Measurements from ENCODE around the gene NHEJ1. TPM values are rescaled to one million over a fixed set of nuclear protein-coding genes. Genes with fewer than 3 reads are reported as not detected.
A peak's percentile ranks its signal among the peaks of the same experiment; 100 is the strongest.

The NHEJ1 gene
- total RNA-seq, 1 experiment from 2014 or later, result 24.7 TPM

DNA sequence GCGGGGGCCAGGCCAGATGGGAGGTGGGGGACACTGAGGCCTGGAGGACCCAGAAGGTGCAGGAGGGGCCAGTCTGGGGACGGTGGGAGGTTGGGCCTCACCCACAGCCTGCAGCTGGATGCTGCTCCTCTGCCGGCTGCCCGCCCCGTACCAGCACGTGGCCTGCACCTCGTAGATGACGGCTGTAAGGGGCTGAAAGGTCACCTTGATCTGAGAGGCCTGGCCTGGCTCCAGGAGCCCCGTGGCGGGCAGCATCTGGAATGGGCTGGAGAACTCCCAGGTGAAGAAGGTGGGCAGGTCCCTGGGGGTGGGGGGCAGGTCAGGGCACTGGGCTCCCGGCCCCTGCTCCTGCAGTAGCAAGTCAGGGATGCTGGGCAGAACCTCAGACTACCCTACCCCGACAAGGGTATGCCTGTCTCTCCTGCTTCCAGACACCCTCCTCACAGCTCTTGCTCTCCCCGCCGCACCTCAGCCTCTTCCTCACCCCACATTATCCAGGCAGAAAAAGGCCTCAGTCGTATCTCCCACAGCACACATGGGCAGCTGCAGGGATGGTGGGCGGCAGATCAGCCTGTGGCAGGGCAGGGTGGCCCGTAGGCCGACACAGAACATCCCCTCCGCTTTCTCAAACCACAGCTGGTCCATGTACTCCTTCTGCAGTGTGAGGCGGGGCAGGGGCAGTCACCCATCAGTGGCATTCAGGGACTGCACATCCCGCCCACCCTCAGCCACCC lies 129.4 kb downstream of the NHEJ1 start:
- no peak for DNase-seq (ENCODE audit: low spot score)

DNA sequence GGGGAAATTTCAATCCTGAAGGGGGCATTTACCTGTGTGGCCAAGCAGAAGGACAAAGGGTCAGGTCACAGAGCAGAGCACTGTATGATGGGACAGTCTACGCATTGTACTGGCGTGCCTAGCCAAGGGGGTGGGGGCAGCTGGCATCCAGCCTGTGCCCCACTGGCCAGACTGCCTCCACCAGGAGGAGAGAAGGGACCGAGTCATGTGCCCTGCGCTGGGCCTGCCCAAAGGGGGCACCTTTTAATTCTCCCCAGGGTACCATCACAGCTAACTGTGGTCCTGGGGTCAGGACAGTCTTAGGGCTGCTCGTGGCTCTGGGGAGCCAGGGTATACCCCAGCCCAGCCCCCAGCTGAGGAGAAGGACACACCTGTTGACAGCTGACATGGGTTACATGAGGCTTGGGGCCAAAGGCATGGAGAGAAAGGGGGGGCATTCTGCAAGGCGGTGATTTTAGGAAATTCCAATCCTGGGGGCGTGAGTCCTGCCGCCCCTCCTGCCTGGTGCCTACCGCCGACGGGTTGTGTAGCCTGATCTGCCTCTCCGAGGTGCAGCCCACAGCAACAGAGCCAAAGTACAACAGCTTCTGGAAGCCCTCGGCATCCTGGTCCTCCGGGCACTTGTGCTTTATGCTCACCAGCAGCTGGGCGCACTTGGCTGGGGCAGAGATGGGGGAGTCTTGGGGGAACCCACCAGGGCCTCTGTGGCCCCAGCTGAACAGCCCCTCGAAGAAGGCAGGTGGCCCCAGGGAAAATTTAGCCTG lies 130.3 kb downstream of the NHEJ1 start:
- no peak for DNase-seq (ENCODE audit: low spot score)

DNA sequence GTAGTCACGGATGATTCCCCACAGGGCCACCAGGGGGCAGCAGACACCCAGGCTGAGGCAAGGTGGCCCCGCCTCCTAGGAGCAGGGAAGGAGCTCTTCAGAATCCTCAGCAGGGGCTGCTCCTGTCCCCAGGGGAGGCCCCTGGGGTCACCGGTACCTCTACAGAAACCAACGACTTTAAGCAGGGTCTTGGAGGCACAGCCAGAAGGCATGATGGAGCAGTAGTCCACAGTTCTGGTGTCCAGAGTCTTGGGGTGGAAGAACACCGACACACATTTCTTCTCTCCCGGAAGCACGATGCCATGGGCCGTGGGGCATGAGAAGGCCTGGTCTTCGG lies 130.8 kb downstream of the NHEJ1 start:
- peak; percentile 90 for DNase-seq (ENCODE audit: low spot score)

DNA sequence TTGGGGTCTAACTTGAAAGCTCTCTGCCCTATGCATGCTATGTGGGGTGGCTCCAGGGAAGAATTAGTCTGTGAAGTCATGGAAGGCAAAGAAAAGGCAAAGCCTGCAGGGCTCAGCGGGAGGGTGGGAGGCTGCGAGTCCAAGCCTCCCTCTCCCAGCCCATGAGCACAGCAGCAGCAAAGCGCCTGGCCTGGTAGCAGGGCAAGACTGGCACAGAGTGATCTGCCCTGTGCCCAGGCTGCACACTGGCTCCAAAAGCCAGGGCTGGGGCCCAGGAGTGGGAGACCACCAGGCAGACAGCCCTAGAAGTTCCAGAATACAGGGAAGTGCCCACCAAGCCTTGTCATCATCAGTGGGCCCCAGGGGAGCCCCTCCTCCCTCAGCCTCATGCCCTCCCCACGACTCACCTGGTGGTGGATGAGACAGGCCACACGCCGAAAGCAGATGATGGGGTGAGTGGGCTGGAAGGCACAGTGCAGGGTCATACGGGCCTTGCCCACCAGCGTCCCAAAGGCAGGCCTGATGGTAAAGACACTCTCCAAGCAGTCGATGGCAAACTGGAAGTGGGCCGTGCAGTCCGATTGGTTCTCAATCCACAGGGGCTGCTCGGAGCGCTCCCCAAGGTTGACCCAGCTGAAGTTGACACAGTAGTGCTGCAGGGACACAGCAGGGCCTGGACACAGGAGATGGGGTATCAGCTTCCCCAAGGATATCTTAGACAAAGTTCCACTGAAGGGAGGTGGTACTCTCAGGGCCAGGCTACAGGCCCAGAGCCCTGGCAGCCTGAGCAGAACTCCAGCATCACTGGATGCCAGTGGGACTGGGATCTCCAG lies 131.4 kb downstream of the NHEJ1 start:
- DNase-seq (ENCODE audit: low spot score), result no peak

DNA sequence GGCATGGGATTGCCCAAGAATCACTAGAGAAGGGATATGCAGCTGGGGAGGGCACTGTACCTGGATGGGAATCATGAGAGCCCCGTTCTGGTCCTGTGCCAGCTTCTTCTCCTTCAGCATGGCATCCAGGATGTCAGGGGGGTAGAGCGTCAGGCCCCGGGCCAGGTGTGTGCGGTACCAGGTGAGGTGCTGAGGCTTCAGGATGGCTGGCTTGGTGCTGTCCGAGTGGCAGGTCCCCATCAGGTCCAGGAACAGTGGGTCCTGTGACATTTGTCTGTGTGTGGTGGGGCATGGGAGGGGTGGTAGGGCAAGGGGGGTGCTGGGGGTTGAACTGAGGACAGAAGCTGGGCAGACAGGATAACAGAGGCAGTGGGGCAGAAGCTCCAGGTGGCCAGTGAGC lies 132.5 kb downstream of the NHEJ1 start:
- no peak for DNase-seq (ENCODE audit: low spot score)

DNA sequence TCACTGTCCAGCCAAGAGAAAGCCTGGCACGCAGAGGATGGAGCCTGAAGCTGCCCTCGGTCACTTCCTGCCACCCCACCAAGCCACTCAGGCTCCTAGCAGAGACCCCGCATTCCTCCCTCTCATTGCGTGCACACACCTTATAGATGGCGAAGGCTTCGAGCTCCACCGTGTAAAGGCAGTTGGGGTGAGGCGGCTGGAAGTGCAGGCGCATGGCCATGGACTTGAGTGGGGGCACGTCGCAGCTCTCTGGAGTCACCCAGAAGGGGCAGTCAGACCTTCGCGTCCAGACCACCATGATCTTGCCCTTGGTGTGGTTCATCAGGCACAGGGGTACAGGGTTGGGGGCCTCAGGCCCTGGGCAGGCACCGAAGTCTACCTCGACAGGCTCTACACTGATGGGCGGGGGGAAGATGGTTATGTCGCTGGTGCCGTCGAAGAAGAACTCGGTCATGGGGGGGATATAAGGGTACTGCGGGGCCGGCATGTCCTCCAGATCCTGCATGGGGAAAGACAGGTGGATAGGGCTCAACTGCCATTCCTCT lies 133.0 kb downstream of the NHEJ1 start:
- DNase-seq (ENCODE audit: low spot score), result no peak

DNA sequence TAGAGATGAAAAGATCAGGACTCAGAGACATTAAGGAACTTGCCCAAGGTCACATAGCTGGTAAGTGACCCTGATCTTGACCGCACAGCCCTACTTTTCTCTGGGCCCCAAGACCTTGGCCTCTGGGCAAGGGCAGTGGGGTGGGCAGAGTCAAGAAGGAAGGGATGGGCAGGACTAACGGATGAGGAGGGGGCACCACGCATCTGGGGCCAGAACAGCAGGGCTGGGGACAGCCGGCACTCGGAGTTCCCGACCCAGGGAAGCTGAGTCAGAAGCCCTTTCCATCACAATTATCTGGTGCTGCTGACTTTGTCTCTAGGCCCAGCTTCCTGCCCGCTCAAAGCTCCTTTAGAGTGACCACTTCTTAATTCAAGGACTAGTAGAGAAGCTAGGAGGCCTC lies 133.7 kb downstream of the NHEJ1 start:
- no peak for DNase-seq (ENCODE audit: low spot score)

DNA sequence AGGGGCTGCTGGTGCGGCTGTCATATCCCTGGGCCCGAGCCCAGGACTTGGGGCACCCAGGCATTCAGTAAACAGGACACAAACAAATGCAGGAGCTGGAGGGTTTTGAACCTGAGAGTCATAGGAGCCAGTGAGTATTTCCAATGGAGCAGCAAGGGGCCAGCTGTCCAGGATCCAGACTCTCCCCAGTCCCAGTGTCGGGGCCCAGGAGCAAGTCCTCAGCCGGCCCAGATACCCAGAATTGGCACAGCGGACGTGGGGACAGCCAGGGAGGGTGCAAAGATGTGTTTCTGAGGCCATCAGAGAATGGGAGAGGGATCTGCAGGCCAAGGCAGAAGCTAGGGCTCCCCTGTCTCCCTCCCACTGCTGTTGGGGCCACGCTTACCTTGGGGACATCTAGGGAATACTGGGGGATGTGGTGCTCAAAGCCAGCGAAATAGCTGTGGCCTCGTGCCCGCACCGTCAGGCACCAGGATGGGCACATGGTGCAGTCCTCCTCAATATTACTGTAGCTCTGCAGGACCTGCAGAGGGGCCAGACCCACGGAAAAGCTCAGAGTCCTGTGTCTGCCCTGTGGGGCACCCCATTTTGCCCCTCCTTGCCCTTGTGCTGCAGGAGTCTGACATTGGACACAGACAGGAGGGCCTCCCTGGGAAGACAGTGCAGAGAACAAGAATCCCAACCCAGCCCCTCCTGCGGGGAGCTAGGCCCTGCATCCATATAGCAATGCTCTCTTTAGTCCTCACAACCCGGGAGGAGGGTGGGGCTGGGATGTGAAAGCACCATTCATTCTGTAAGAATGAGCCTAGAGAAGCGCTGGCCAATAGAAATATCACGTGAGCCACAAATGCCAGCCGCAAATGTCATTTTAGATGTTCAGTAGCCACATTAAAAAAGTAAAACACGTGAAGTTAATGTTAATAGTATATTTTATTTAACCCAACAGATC lies 134.7 kb downstream of the NHEJ1 start:
- DNase-seq (ENCODE audit: low spot score), result no peak

Small RNA genes within 50 kb of the gene (small RNA-seq; reads per million reads assigned to genes)
- gene MIR3131, result not detected
- gene RN7SL764P, result not detected

Other genes starting within 250 kb of the NHEJ1 start
- gene CDK5R2, start 201.1 kb downstream of the NHEJ1 start, total RNA-seq (2014; rRNA removed; shearing (Covaris generic)), result not detected in 2 replicates
- not detected in 2 replicates for gene FEV, start 175.6 kb downstream of the NHEJ1 start, total RNA-seq (2014; rRNA removed; shearing (Covaris generic))
- gene CRYBA2, start 167.4 kb downstream of the NHEJ1 start, total RNA-seq (2014; rRNA removed; shearing (Covaris generic)), result not detected in 2 replicates
- not detected in 2 replicates for gene CFAP65, start 119.3 kb downstream of the NHEJ1 start, total RNA-seq (2014; rRNA removed; shearing (Covaris generic))
- 12.3 and 13.4 TPM in 2 replicates for gene IHH, start 99.9 kb downstream of the NHEJ1 start, total RNA-seq (2014; rRNA removed; shearing (Covaris generic))
- gene SLC23A3, start 9.2 kb upstream of the NHEJ1 start, total RNA-seq (2014; rRNA removed; shearing (Covaris generic)), result 5.9 and 9.9 TPM in 2 replicates
- 49.8 and 53.0 TPM in 2 replicates for gene CNPPD1, start 16.1 kb upstream of the NHEJ1 start, total RNA-seq (2014; rRNA removed; shearing (Covaris generic))
- 78.5 and 83.9 TPM in 2 replicates for gene RETREG2, start 17.5 kb upstream of the NHEJ1 start, total RNA-seq (2014; rRNA removed; shearing (Covaris generic))
- gene ZFAND2B, start 46.0 kb upstream of the NHEJ1 start, total RNA-seq (2014; rRNA removed; shearing (Covaris generic)), result 104 and 116 TPM in 2 replicates
- 33.6 and 39.9 TPM in 2 replicates for gene ABCB6, start 58.1 kb upstream of the NHEJ1 start, total RNA-seq (2014; rRNA removed; shearing (Covaris generic))
- 93.7 and 107 TPM in 2 replicates for gene ATG9A, start 68.8 kb upstream of the NHEJ1 start, total RNA-seq (2014; rRNA removed; shearing (Covaris generic))
- gene ANKZF1, start 69.0 kb upstream of the NHEJ1 start, total RNA-seq (2014; rRNA removed; shearing (Covaris generic)), result 41.0 and 43.4 TPM in 2 replicates
- 5.5 and 10.0 TPM in 2 replicates for gene GLB1L, start 84.6 kb upstream of the NHEJ1 start, total RNA-seq (2014; rRNA removed; shearing (Covaris generic))
- gene STK16, start 84.7 kb upstream of the NHEJ1 start, total RNA-seq (2014; rRNA removed; shearing (Covaris generic)), result 18.3 and 19.9 TPM in 2 replicates
- gene TUBA4B, start 92.4 kb upstream of the NHEJ1 start, total RNA-seq (2014; rRNA removed; shearing (Covaris generic)), result not detected in 2 replicates
- gene TUBA4A, start 93.1 kb upstream of the NHEJ1 start, total RNA-seq (2014; rRNA removed; shearing (Covaris generic)), result 93.8 and 97.4 TPM in 2 replicates
- 43.1 and 51.1 TPM in 2 replicates for gene DNAJB2, start 118.6 kb upstream of the NHEJ1 start, total RNA-seq (2014; rRNA removed; shearing (Covaris generic))
- not detected in 2 replicates for gene PTPRN, start 148.6 kb upstream of the NHEJ1 start, total RNA-seq (2014; rRNA removed; shearing (Covaris generic))
- not detected in 2 replicates for gene RESP18, start 171.9 kb upstream of the NHEJ1 start, total RNA-seq (2014; rRNA removed; shearing (Covaris generic))
- gene DNPEP, start 227.1 kb upstream of the NHEJ1 start, total RNA-seq (2014; rRNA removed; shearing (Covaris generic)), result 155 and 158 TPM in 2 replicates